A549 (cell line): ENCODE results near the gene GOLGA2. TPM values are rescaled to one million over a fixed set of nuclear protein-coding genes. Genes with fewer than 3 reads are reported as not detected.
A peak's percentile ranks its signal among the peaks of the same experiment; 100 is the strongest.

Source experiments
- ATAC-seq, 2 experiments: fragments of 200-7000 bp in 1 of 2; fragments of >200 bp in 1 of 2; cut with Nextera tagmentation in 1 of 2; cut with Tn5 transposase in 1 of 2; 3 replicates each; pipeline versions ENCODE4 v1.8.0 to v1.9.1; 2018 to 2020; ENCODE audit warnings: mild to moderate bottlenecking in 1 of 2, moderate library complexity in 1 of 2
- CTCF ChIA-PET: fragments of 300-600 bp; sonication (Branson Sonifier 250); formaldehyde crosslinking; extraction: SDS; loops from one replicate; lab custom pipeline; 2021; ENCODE audit warnings: antibody characterized with exemption, inconsistent platforms; lab: Yijun Ruan, JAX
- POLR2A ChIA-PET: fragments of 350-600 bp; formaldehyde crosslinking; extraction: SDS; loops from one replicate; lab custom pipeline; 2021; ENCODE audit warnings: antibody characterized with exemption, inconsistent platforms; lab: Yijun Ruan, JAX
- DNase-seq, 2 experiments: peaks; one replicate each; pipeline versions ENCODE4 v3.0.0 to v3.0.0-alpha.2; 2011 to 2016; ENCODE audit warnings: low read depth in 1 of 2, low spot score in 1 of 2
- FAIRE-seq: peaks from 2 replicates; lab custom pipeline; 2011; peaks lifted over from hg19 to GRCh38; lab: Jason Lieb, UNC
- H3K27ac ChIP-seq, 2 experiments: fragments of >200 bp; sonication (Bioruptor Twin); formaldehyde crosslinking; 3 replicates each; pipeline ENCODE4 v1.5.1; 2016 to 2017
- H3K4me1 ChIP-seq: fragments of >200 bp; sonication (Bioruptor Twin); formaldehyde crosslinking; 3 replicates; pipeline ENCODE4 v1.6.1; 2016
- H3K4me2 ChIP-seq: fragments of >200 bp; sonication (Bioruptor Twin); formaldehyde crosslinking; 3 replicates; pipeline ENCODE4 v1.6.1; 2016
- H3K4me3 ChIP-seq: fragments of >200 bp; sonication (Bioruptor Twin); formaldehyde crosslinking; 3 replicates; pipeline ENCODE4 v1.5.1; 2016
- H3K9me3 ChIP-seq: fragments of >200 bp; sonication (Bioruptor Twin); formaldehyde crosslinking; 3 replicates; pipeline ENCODE4 v1.6.1; 2016
- CEBPB ChIP-seq, 2 experiments: fragments of >200 bp in 1 of 2; sonication (Bioruptor Twin) in 1 of 2; formaldehyde crosslinking in 1 of 2; IDR thresholded peaks; 2 replicates each; pipeline ENCODE4 v1.6.1; 2012 to 2016
- CHD4 ChIP-seq: fragments of 200-600 bp; sonication (generic); IDR thresholded peaks from 2 replicates; pipeline ENCODE4 v1.6.1; 2016; ENCODE audit warnings: antibody characterized with exemption, mild to moderate bottlenecking, borderline replicate concordance
- E2F6 ChIP-seq: IDR thresholded peaks from 2 replicates; pipeline ENCODE4 v1.6.1; 2012; ENCODE audit warnings: low read depth, borderline replicate concordance
- ELK1 ChIP-seq: fragments of 150-350 bp; IDR thresholded peaks from 2 replicates; pipeline ENCODE4 v1.6.1; 2014; ENCODE audit warnings: low read depth, mild to moderate bottlenecking, low read length
- EP300 ChIP-seq, 2 experiments: fragments of >200 bp; sonication (Bioruptor Twin); formaldehyde crosslinking; IDR thresholded peaks; 2 replicates in 1 of 2; 3 replicates in 1 of 2; pipeline ENCODE4 v1.6.1; 2016 to 2017
- ESRRA ChIP-seq: fragments of 150-350 bp; IDR thresholded peaks from 2 replicates; pipeline ENCODE4 v1.6.1; 2014; ENCODE audit warnings: mild to moderate bottlenecking, low read length, borderline replicate concordance
- FOSB ChIP-seq: fragments of 250-450 bp; sonication (Bioruptor Pico); IDR thresholded peaks from 2 replicates; pipeline ENCODE4 v1.5.0; 2020; ENCODE audit warnings: mild to moderate bottlenecking, moderate library complexity
- HOXB5 ChIP-seq: fragments of 250-450 bp; sonication (Bioruptor Pico); IDR thresholded peaks from 2 replicates; pipeline ENCODE4 v1.5.0; 2020; ENCODE audit warnings: mild to moderate bottlenecking, moderate library complexity
- NR3C1 ChIP-seq: fragments of >200 bp; sonication (Bioruptor Twin); formaldehyde crosslinking; IDR thresholded peaks from 3 replicates; pipeline ENCODE4 v1.6.1; 2017
- POLR2A ChIP-seq: IDR thresholded peaks from 2 replicates; pipeline ENCODE4 v1.6.1; 2012; ENCODE audit warnings: mild to moderate bottlenecking, low read length
- POLR2AphosphoS2 ChIP-seq: conservative IDR thresholded peaks from 2 replicates; pipeline ENCODE4 v1.6.1; 2012; ENCODE audit warnings: low read length, improper control_type of control experiment, inconsistent platforms
- RAD21 ChIP-seq, 2 experiments: fragments of >200 bp in 1 of 2; sonication (Bioruptor Twin) in 1 of 2; formaldehyde crosslinking in 1 of 2; IDR thresholded peaks in 1 of 2; conservative IDR thresholded peaks in 1 of 2; 2 replicates in 1 of 2; 3 replicates in 1 of 2; pipeline ENCODE4 v1.6.1; 2012 to 2018; ENCODE audit warnings: inconsistent platforms in 1 of 2
- RARB ChIP-seq: fragments of 250-450 bp; sonication (Bioruptor Pico); IDR thresholded peaks from 2 replicates; pipeline ENCODE4 v1.8.0; 2021; ENCODE audit warnings: mild to moderate bottlenecking, moderate library complexity
- RCOR1 ChIP-seq: fragments of 150-350 bp; IDR thresholded peaks from 2 replicates; pipeline ENCODE4 v1.6.1; 2014; ENCODE audit warnings: antibody characterized with exemption, low read length, low read depth
- RFX5 ChIP-seq: fragments of 450-650 bp; IDR thresholded peaks from 2 replicates; pipeline ENCODE4 v1.7.1; 2014; ENCODE audit warnings: antibody characterized with exemption, mild to moderate bottlenecking, moderate library complexity
- RNF2 ChIP-seq: fragments of 200-600 bp; sonication (generic); IDR thresholded peaks from 2 replicates; pipeline ENCODE4 v1.6.1; 2016; ENCODE audit warnings: low read depth, mild to moderate bottlenecking, antibody characterized with exemption, moderate library complexity, borderline replicate concordance
- SREBF2 ChIP-seq: fragments of 450-650 bp; IDR thresholded peaks from 2 replicates; pipeline ENCODE4 v1.6.1; 2014; ENCODE audit warnings: mild to moderate bottlenecking, moderate library complexity
- WGBS: methylation state at CpG from one replicate; pipeline ENCODE4 v1.1.6; 2017; ENCODE audit errors: missing lambda C conversion rate; 5-methylcytosine and 5-hydroxymethylcytosine counted together
- polyA plus RNA-seq, 4 experiments: library from polyadenylated mRNA; depleted of rRNA in 3 of 4; stranded (reverse); fragments of >200 nt; fragmentation: RNase III in 1 of 4; extraction: RNeasy Plus Mini Kit Qiagen cat#74134 plus additional on column Dnase treatment in 1 of 4; gene quantifications; 2 replicates in 3 of 4; 3 replicates in 1 of 4; pipeline ENCODE4 v1.2.3, GENCODE V29; 2011 to 2017

The GOLGA2 gene
- polyA plus RNA-seq, 2 of the 4 experiments (the other 2 are of a cell fraction), result 55.3 to 60.1 TPM

- ChIA-PET CTCF (interaction anchor here (0.8 to 8.9 kb wide), 10 partner anchors 10 to 52 kb away, joined by 3 to 97 read pairs (median 6); partner anchors contain the start of gene TRUB2), POLR2A (no interaction called here)
- Histone ChIP-seq H3K4me3 (no peak overlapping the region), H3K4me2 (no peak overlapping the region), H3K27ac (peak overlapping the region in 1 of 2 experiments; percentile 20; a peak in 2 of 6 replicates), H3K9me3 (no peaks in the 10 kb centered on the region), H3K4me1 (peaks cover 30% of the 10 kb centered on the region)
- no peak for FAIRE-seq
- TF ChIP-seq E2F6, result no peak
- no peak for TF ChIP-seq RCOR1
- no peak for TF ChIP-seq CEBPB (IDR thresholded peaks at IDR 0.05)
- TF ChIP-seq CHD4, result no peak
- TF ChIP-seq NR3C1, result no peak
- TF ChIP-seq RAD21 (conservative IDR thresholded peaks at IDR 0.05 in 1 of 2, IDR thresholded peaks at IDR 0.05 in 1 of 2), result no peak
- 96% methylated on average over 10 of the region's 10 CpGs for WGBS
- DNase-seq, result no peak
- no peak for ATAC-seq
Measured at GRCh38 chr9:128310461-128310860, 34.7 kb upstream of the GOLGA2 start.

GRCh38 chr9:128309551-128309950 lies 33.7 kb upstream of the GOLGA2 start:
- CTCF ChIA-PET, result interaction anchor here (1.2 to 8.9 kb wide), 7 partner anchors 9 to 52 kb away, joined by 3 to 97 read pairs (median 7); partner anchors contain the start of gene TRUB2
- POLR2A ChIA-PET, result no interaction called here
- no peak for DNase-seq
- no peaks in the 10 kb centered on the region for H3K9me3 ChIP-seq
- TF ChIP-seq RNF2, result no peak
- no peak for TF ChIP-seq RARB (CRISPR knock-in tag)
- TF ChIP-seq POLR2AphosphoS2, result no peak
- TF ChIP-seq POLR2A, result no peak
- TF ChIP-seq EP300 (IDR thresholded peaks at IDR 0.05), result no peak
- TF ChIP-seq, all 56 proteins: peak for 0
- no peak overlapping the region for H3K4me3 ChIP-seq
- no peak for ATAC-seq
- H3K27ac ChIP-seq, result no peak overlapping the region
- H3K4me2 ChIP-seq, result no peak overlapping the region
- WGBS, result 89% methylated on average over 14 of the region's 16 CpGs
- no peak for FAIRE-seq
- H3K4me1 ChIP-seq, result peaks cover 39% of the 10 kb centered on the region

- ChIA-PET POLR2A (interaction anchor here (0.8 to 1.1 kb wide), 2 partner anchors 29 to 331 kb away, joined by 3 to 5 read pairs; partner anchors contain the start of genes GOLGA2 and SWI5), CTCF (interaction anchor here (1.0 to 14.8 kb wide), 7 partner anchors 9 to 331 kb away, joined by 3 to 182 read pairs (median 7); no protein-coding TSS in a partner anchor)
- Histone ChIP-seq H3K4me1 (peaks cover 41% of the 10 kb centered on the region), H3K4me3 (no peak overlapping the region), H3K4me2 (peak overlapping the region; percentile 27; the same call in 1 of the 3 replicates), H3K27ac (peak overlapping the region in 1 of 2 experiments; percentile 93; a peak in 4 of 6 replicates), H3K9me3 (no peaks in the 10 kb centered on the region)
- FAIRE-seq (no peak), ATAC-seq (no peak), DNase-seq (no peak)
- TF ChIP-seq CHD4 (no peak), RFX5 (no peak), FOSB (CRISPR knock-in tag) (no peak), RNF2 (no peak), SREBF2 (no peak), ELK1 (no peak), HOXB5 (no peak)
- WGBS, result 68% methylated on average over 5 of the region's 5 CpGs
Measured at GRCh38 chr9:128304971-128305288, 29.1 kb upstream of the GOLGA2 start.

- ATAC-seq (peak; percentile 6 to 21; a peak in 3 of 6 replicates), DNase-seq (no peak), FAIRE-seq (no peak)
- H3K9me3 ChIP-seq, result no peaks in the 10 kb centered on the region
- peaks cover 41% of the 10 kb centered on the region for H3K4me1 ChIP-seq
- ChIA-PET POLR2A (interaction anchor here (0.8 to 1.2 kb wide), 4 partner anchors 9 to 332 kb away, joined by 3 to 5 read pairs (median 3); partner anchors contain the start of genes GOLGA2 and SWI5), CTCF (interaction anchor here (0.7 to 14.8 kb wide), 10 partner anchors 8 to 331 kb away, joined by 3 to 182 read pairs (median 4); no protein-coding TSS in a partner anchor)
- H3K4me2 ChIP-seq, result peak overlapping the region; percentile 27; the same call in 1 of the 3 replicates
- peak overlapping the region in 1 of 2 experiments; percentile 93; a peak in 4 of 6 replicates for H3K27ac ChIP-seq
- no peak overlapping the region for H3K4me3 ChIP-seq
- TF ChIP-seq ESRRA, result no peak
- TF ChIP-seq CEBPB (IDR thresholded peaks at IDR 0.05), result 0 out of 4 replicates have a peak, but pooled peaks of 1 of the 2 experiments have one; percentile 35
- 71% methylated on average over 9 of the region's 9 CpGs for WGBS
Measured at GRCh38 chr9:128304136-128304970, 28.5 kb upstream of the GOLGA2 start.
